ENCODE results near the gene FTO. TPM values are rescaled to one million over a fixed set of nuclear protein-coding genes. Genes with fewer than 3 reads are reported as not detected.

The FTO gene
- total RNA-seq, 1 donor from 2014 or later = 70.5 TPM

DNA sequence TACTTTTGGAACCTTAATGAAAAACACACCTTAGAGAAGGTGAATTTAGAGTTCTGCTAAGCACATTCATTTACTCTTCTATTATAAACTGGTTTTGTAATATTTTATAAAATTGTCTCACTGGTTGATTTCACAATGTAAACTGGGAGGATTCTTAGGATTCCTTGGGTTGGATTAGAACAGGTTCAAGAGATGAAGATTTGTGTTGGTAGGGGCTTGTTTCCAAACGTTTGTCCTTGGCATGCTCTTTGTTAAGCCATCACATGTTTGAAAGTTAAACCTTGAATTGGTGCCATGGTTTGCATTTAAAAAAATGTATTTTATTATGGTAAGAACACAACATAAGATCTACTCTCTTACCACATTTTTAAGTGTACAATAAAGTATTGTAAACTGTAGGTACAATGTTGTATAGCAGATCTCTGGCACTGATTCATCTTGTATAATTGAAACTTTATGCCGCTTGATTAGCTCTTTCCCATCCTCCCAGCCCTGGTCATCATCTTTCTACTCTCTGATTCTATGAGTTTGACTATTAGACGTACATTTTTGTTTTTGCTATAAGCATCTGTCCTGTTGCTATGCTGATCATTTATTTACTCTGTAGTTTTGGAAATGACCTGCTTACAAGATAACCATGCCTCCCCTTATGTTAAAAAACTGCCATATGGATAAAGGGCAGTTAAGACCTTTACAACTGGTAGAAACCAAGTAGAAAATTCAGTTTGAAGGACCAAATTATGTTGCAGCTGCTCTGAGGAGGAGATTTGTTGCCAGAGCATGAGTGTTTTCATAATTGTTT is 9.6 kb downstream of the FTO start:
- TF ChIP-seq, protein P1, sequence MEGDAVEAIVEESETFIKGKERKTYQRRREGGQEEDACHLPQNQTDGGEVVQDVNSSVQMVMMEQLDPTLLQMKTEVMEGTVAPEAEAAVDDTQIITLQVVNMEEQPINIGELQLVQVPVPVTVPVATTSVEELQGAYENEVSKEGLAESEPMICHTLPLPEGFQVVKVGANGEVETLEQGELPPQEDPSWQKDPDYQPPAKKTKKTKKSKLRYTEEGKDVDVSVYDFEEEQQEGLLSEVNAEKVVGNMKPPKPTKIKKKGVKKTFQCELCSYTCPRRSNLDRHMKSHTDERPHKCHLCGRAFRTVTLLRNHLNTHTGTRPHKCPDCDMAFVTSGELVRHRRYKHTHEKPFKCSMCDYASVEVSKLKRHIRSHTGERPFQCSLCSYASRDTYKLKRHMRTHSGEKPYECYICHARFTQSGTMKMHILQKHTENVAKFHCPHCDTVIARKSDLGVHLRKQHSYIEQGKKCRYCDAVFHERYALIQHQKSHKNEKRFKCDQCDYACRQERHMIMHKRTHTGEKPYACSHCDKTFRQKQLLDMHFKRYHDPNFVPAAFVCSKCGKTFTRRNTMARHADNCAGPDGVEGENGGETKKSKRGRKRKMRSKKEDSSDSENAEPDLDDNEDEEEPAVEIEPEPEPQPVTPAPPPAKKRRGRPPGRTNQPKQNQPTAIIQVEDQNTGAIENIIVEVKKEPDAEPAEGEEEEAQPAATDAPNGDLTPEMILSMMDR (IDR thresholded peaks at IDR 0.05) = no peak
- no peak for TF ChIP-seq POLR2A (IDR thresholded peaks at IDR 0.05)
- TF ChIP-seq POLR2AphosphoS5 (IDR thresholded peaks at IDR 0.05; ENCODE audit: insufficient read depth in 1 of 2, low read depth in 1 of 2) = no peak
- Histone ChIP-seq H3K36me3 (no peaks in the 10 kb centered on the region), H3K4me1 (peaks cover 17% of the 10 kb centered on the region), H3K27me3 (no peaks in the 10 kb centered on the region), H3K4me3 (no peak overlapping the region), H3K9me3 (no peaks in the 10 kb centered on the region), H3K27ac (no peak overlapping the region)
- intact Hi-C loops (cut with DNase I) = no loop called here
- DNase-seq (ENCODE audit: extremely low spot score in 2 of 2) = no peak

DNA sequence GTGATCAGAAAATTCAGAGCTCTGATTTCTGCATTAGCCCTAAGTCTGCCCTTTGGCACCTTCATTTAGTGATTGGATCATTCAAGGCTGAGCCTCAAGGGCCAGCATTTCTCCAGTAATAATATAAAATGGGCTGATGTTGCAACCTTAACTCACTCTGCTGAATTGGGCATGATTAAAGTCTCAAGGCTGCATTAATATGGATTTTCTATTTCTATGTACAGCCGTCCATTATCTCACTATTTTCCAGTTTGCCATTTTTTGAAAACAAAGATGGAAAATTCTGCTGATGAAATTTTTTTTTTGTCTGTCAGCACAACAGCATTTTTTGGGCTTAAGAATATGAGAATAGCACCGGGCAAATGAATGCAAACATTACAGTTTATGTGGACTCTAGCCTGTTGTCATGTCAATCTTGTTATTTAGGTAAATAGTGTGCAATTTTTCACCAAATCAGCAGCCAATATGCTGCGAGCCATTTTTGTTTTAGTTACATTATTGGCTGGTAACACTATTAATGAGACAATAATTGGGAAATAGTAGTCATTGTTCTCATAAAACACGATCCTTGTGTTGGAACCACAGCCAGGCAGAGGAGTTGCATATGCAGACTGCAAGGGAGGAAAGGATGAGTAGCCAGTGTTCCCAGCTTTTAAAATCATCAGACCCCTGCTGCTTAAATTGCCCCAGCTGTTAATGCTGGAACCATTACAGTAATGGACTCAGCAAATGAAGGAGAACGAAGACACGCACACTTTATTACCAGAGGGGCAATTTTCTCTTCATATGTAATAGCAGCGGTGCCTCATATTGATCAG is 10.5 kb downstream of the FTO start:
- Histone ChIP-seq H3K27ac (no peak overlapping the region), H3K27me3 (no peaks in the 10 kb centered on the region), H3K9me3 (no peaks in the 10 kb centered on the region), H3K4me3 (no peak overlapping the region), H3K36me3 (no peaks in the 10 kb centered on the region), H3K4me1 (peaks cover 17% of the 10 kb centered on the region)
- TF ChIP-seq POLR2A (IDR thresholded peaks at IDR 0.05) (no peak), POLR2AphosphoS5 (IDR thresholded peaks at IDR 0.05; ENCODE audit: insufficient read depth in 1 of 2, low read depth in 1 of 2) (no peak)
- TF ChIP-seq, protein P1 (IDR thresholded peaks at IDR 0.05) = no peak
- no peak for DNase-seq (ENCODE audit: extremely low spot score in 2 of 2)
- intact Hi-C loops (cut with DNase I) = no loop called here

DNA sequence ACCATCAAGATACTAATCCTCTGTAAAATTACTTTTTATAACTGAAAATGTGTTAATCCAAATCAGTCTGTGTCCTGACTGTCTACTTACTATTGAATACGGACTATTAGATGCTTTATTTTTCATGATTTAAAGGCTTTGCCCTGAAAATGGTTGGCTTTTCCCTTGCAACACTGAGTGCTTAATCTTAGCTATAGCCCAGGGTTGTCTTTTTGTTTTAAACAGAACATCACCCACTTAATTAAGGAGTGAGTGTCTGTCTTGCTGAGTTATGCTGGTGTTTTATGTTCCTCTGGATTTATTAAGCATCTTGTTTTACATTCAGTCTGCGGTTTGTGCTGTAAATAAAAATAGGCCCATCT is 11.0 kb downstream of the FTO start:
- no peaks in the 10 kb centered on the region for H3K9me3 ChIP-seq
- H3K27me3 ChIP-seq = no peaks in the 10 kb centered on the region
- DNase-seq (ENCODE audit: extremely low spot score in 2 of 2) = no peak
- H3K4me1 ChIP-seq = peaks cover 17% of the 10 kb centered on the region
- H3K36me3 ChIP-seq = no peaks in the 10 kb centered on the region
- no peak overlapping the region for H3K4me3 ChIP-seq
- intact Hi-C loops (cut with DNase I) = no loop called here
- TF ChIP-seq POLR2A (IDR thresholded peaks at IDR 0.05) (no peak), POLR2AphosphoS5 (IDR thresholded peaks at IDR 0.05; ENCODE audit: insufficient read depth in 1 of 2, low read depth in 1 of 2) (no peak)
- TF ChIP-seq, protein P1 (IDR thresholded peaks at IDR 0.05) = no peak
- H3K27ac ChIP-seq = no peak overlapping the region

DNA sequence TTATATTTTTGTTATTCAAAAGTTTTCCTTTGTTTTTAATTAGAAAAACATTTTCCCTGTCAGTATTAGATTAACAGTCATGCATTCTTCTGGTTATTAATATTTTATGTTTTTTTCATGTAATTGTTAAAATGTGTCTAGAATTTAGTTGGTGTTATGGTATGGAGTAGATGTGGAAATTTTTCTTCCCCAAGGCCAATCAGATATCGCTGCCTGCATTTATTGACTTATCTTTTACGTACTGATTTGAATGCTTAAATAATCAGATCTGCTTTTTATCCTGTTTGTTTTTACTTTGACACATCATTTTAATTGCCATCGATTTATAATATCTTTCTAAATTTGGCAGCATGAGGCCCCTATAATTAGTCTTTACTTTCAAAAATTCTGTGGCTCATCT is 13.6 kb downstream of the FTO start:
- TF ChIP-seq, protein P1 (IDR thresholded peaks at IDR 0.05) = no peak
- no peak for TF ChIP-seq POLR2AphosphoS5 (IDR thresholded peaks at IDR 0.05; ENCODE audit: insufficient read depth in 1 of 2, low read depth in 1 of 2)
- no peak for TF ChIP-seq POLR2A (IDR thresholded peaks at IDR 0.05)
- no peak for DNase-seq (ENCODE audit: extremely low spot score in 2 of 2)
- Histone ChIP-seq H3K4me3 (no peak overlapping the region), H3K4me1 (peaks cover 17% of the 10 kb centered on the region), H3K9me3 (no peaks in the 10 kb centered on the region), H3K27me3 (no peaks in the 10 kb centered on the region), H3K36me3 (no peaks in the 10 kb centered on the region), H3K27ac (no peak overlapping the region)
- intact Hi-C loops (cut with DNase I) = no loop called here

DNA sequence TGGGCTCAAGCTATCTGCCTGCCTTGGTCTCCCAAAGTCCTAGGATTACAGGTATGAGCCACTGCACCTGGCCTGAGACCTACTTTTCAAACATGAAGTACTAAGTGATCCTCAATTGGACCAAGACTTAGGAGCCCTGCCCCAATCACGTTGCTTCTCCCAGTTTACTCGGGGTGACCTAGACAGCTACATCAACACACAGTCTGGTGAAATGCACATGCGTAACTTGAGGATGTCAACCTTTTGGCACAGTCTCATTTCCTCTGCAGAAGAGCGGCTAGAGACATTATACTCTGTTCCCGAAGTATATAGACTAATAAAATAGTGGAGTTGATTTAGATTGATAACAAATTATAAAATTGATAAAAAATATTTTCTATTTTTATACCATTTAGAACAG is 17.1 kb downstream of the FTO start:
- Histone ChIP-seq H3K27ac (no peak overlapping the region), H3K4me1 (peaks cover 2% of the 10 kb centered on the region), H3K9me3 (no peaks in the 10 kb centered on the region), H3K4me3 (no peak overlapping the region), H3K36me3 (no peaks in the 10 kb centered on the region), H3K27me3 (no peaks in the 10 kb centered on the region)
- TF ChIP-seq POLR2A (IDR thresholded peaks at IDR 0.05) (no peak), POLR2AphosphoS5 (IDR thresholded peaks at IDR 0.05; ENCODE audit: insufficient read depth in 1 of 2, low read depth in 1 of 2) (no peak)
- TF ChIP-seq, protein P1 (IDR thresholded peaks at IDR 0.05) = no peak
- no peak for DNase-seq (ENCODE audit: extremely low spot score in 2 of 2)
- intact Hi-C loops (cut with DNase I) = no loop called here
